Raji (cell line): ENCODE measurements around the gene SRBD1.

Experiments used
- POLR2A ChIP-seq: IDR thresholded peaks from 2 replicates; pipeline ENCODE4 v1.6.1; 2011; ENCODE audit warnings: low read depth, low read length, control low read depth; ENCODE audit not compliant: insufficient read depth

SRBD1 gene

DNA sequence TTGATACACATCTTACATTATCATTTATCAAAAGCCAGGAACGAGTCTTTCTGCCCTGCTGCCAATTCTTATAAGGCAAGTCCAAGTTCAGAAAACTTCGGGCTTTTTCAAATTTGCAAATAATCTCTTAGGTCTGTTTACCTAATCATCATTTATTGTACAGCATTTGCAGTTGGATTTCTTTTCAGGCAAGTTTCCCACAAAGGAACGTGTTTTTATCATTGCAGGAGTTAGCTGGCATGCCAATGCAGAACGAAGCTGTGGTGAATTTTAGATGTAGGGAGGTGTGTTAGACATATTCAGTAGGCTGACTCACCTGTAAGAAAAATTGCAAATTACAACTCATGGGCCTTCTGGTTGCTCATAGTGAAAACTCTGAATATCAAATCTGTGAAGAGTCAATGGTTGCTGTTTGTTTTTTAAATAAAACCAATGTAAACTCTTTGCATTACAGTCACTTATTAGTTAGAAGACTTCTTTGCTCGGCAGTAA, 209.6 kb downstream of the SRBD1 start:
- no peak for TF ChIP-seq POLR2A

GRCh38 chr2:45399040-45399784, 211.9 kb downstream of the SRBD1 start:
- TF ChIP-seq POLR2A, result no peak

DNA sequence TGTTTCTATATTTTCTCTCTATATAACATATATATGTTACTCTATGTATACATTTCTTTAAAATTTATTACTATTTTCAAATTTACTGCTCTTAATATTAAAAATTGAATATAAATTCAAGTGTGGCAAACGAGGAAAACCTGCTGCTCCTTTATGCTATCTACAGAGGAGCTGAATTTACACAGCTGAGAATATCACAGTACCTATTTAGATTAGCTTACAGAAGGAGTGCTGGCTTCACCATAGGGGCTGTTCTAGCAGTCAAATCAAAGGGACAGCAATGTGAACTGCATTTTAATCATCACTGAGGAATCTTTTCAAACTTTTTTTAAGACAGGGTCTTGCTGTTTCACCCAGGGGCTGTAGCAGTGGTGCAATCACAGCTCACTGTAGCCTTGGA, 213.8 kb downstream of the SRBD1 start:
- TF ChIP-seq POLR2A, result no peak

GRCh38 chr2:45396671-45397070, 214.4 kb downstream of the SRBD1 start:
- no peak for TF ChIP-seq POLR2A

- TF ChIP-seq POLR2A, result no peak
Measured at GRCh38 chr2:45394842-45395241, 216.2 kb downstream of the SRBD1 start.

DNA sequence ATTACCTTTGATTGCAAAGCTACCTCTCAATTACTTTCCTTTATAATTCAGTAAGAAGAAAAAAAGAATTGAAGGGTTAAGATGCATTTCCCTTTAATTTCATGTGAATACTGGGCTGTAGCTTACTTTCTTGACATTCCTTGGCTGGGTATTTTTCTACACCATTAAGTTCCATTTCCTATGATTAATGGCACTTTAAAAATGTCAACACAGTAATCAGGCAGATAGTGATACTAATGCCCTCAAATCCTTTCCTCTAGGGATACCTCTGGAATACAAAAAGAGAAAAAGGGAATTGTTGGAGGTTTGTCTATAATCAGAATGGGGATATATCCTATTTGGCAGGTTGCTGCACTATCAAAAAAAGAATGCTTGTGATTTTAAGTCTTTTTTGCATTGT, 216.9 kb downstream of the SRBD1 start:
- TF ChIP-seq POLR2A, result no peak

DNA sequence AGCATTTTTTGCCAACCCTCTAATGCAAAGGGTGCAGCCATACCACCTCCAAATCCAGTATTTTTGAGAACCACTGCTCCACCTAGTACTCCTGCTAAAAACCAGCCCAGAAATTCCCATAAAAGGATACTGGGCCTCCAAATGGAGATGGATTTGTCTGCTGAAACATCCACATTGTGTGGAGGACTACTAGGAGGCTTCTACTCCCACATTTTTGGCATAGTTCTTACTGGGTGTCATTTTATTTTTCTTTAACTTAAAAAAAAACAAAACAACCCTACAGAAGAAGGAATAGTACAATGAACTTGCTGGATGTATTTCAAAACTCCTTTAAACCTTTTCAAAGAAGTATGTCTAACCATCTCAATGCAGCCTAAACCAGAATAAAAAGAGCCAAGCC, 219.2 kb downstream of the SRBD1 start:
- TF ChIP-seq POLR2A, result no peak

DNA sequence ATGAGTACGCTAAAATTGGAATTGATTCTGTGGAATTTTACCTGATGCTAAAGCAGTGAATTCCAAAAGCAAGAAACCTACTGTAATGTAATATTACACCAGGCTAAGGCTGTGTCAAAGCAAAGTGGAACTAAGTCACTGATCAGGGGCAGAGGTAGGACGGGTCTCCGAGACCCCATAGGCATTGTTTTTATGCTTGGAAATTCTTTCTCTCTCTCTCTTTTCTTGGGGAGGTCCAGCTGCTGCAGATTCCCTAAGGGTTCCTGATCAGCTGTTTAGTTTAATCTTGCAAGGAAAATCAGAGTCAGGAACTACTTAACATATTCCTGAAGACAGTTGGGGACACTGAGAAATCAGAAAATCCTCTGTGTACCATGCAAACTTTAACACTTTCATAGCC, 220.2 kb downstream of the SRBD1 start:
- no peak for TF ChIP-seq POLR2A

DNA sequence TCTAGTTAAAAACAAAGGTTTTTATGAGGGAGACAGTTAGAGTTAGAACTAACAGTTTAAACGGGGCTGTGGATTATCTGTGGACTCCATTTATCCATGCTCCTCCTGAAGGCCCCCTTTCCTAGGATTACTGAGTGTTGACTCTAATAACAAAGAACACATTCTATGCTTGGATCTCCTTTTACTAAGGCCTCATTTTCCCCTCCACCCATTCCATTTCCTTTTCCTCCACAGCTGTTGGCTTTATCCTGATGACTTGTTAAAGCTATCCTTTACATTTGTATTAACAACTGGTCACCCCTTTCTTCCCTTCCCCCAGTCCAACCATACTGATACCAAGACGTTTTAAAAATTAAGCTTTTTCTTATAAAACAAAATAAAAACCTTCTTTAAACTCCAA, 220.6 kb downstream of the SRBD1 start:
- TF ChIP-seq POLR2A, result no peak

DNA sequence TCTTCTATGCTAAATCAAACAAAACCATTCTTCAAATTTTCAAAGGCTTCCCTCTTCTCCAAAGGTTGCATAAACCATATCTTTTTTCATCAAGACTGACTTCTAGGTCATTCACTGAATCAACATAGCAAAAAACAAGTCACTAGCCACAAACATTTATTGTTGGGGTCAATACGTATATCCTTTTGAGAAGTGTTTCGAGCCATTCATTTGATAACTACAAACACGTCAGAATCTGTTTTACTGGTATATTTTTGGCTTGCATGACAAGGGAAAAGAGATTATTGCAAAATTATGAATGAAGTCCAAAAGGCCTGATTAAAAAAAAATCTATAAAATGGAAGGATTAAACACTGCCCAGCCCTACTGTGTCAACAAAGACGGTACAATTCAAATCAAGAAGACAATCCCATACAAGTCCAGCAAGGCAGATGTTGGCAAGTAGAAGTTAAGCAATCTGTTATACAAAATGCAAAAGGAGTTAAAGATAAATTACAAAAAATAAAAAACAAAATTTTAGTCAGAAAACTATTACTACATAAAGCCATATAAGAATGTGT, 222.4 kb downstream of the SRBD1 start:
- no peak for TF ChIP-seq POLR2A

- no peak for TF ChIP-seq POLR2A
Measured at GRCh38 chr2:45382744-45383143, 228.3 kb downstream of the SRBD1 start.

DNA sequence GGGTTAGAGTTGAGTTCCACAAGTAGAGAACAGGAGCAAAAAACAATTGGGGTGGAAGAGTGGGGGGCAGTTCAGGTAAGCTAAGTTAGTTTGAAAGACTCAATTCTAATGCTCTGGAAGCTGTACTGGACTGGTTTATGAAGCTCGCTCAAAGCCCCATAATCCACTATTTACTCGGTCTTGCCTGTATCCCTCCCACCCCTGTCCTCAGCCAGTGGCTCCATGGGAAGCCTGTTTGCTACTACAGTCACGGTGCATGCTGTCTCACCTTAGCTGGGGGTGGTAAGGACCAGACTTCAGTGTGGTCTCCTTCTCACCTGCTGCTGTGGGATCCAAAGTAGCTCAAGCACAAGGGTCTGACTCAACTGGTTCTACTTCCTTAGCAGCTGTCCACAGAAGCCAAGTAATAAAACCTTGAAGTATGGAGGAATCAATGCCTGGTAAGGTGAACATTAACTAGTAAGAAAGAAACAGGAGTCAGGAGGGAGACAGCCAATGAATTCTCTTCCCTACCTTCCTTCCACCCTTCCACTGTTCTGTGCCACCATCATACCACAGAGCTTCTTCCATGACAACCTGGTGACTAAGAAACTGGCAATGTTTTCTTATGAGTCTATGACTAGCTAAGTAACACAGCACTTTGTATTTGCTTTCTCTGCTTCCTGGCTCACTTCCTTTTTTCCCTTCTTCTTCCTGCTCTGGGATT, 230.8 kb downstream of the SRBD1 start:
- TF ChIP-seq POLR2A, result no peak

- TF ChIP-seq POLR2A, result no peak
Measured at GRCh38 chr2:45379399-45380087, 231.5 kb downstream of the SRBD1 start.

- TF ChIP-seq POLR2A, result no peak
Measured at GRCh38 chr2:45373534-45373933, 237.5 kb downstream of the SRBD1 start.

DNA sequence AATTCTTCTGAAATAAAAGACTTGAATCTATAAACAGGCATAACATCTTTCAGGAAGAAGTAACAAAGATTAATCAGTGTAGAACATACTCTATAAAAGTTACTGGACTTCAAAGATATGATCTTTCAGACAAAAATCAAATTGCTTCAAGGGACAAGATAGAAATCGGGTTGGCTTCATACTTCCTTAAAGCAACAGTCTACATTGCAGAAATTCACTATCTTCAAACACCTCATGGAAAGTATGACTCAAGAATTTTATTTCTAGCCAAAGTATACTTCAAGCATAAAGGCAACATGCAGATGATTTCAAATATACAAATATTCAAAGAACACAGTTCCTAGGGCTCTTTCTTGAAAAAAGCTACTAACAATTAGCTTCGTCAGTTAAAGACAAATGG, 240.7 kb downstream of the SRBD1 start:
- no peak for TF ChIP-seq POLR2A

GRCh38 chr2:45368792-45369191, 242.3 kb downstream of the SRBD1 start:
- no peak for TF ChIP-seq POLR2A

DNA sequence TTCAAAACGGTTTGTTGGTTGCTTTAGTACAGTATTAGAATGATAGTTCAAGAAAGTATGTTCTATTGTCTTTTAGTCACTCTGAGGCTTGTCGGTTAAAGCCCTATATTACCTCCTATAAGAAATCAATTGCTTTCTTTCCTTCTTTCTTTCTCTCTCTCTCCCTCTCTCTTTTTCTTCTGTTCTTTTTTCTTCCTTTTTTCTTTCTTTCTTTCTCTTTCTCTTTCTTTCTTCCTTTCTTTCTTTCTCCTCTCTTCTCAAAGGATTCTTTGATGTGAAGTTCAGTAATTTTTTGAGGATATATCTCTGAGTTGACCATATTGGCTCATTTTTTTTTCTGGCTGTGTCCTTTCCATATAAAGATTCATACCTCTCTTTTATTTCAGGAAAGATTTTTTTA, 249.4 kb downstream of the SRBD1 start:
- no peak for TF ChIP-seq POLR2A
